GM18870 (cell line): ENCODE results near the gene SLC6A7.

Experiments
- ATAC-seq: cut with Tn5 transposase; IDR thresholded peaks from one replicate; pipeline ENCODE4 v1.9.1; 2021; ENCODE audit warnings: moderate library complexity; ENCODE audit not compliant: unreplicated experiment

The SLC6A7 gene

DNA sequence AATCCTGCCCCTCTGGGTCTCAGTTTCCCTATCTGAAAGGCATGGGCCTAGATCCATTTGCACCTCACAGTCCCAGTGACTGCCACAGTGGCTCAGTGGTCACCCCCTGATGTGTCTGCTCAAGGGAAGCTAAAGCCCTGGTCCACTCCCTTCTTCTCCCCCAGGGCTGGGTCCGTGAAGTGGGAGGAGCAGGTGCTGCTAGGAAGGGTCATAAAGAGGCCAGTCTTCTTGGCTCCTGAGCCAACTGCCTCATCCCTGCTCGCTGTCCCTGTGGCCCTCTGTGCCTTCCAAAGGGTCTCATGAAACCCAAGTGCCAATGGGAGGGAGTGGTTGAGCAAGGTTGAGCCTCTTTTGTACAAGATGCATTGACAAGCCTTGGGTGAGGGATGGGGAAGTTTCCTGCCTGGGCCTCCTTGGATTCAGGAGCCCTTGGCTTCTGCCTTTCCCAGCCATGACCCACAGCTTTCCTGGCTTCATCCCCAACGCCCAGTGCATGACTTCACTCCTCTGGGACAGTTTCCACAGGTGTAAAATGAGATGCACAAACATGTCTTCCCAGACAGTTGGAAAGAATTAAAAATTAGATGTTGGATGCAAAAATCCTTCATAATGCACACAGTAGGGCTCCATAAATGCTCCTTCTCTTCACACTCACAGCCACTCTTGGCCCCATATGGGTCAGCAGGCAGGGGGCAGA lies 1.6 kb upstream of the SLC6A7 start:
- ATAC-seq = no peak

GRCh38 chr5:150189326-150189725 lies 536 bp upstream of the SLC6A7 start:
- ATAC-seq = no peak

GRCh38 chr5:150190503-150190979 lies 679 bp downstream of the SLC6A7 start:
- no peak for ATAC-seq

DNA sequence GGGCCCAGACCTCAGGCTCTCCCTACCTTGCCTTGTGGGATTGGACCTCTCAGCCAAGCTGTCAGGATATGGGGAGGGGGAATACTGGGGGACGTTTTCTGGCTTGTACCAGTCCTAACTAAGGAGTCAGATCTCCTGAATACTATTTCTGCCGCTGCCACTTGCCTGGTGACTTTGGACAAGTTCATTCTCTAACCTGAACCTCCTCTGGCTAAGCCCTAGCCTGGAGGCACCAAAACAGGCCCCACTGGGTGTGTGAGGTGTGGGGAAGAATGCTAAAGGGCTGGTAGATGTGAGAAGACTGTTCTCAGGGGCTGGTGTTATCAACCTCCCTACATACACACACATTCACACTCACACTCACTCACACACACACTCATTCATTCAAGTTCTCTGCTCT lies 1.1 kb downstream of the SLC6A7 start:
- no peak for ATAC-seq

- no peak for ATAC-seq
These were observed 2.6 kb downstream of the SLC6A7 start for GRCh38 chr5:150192462-150192861.

DNA sequence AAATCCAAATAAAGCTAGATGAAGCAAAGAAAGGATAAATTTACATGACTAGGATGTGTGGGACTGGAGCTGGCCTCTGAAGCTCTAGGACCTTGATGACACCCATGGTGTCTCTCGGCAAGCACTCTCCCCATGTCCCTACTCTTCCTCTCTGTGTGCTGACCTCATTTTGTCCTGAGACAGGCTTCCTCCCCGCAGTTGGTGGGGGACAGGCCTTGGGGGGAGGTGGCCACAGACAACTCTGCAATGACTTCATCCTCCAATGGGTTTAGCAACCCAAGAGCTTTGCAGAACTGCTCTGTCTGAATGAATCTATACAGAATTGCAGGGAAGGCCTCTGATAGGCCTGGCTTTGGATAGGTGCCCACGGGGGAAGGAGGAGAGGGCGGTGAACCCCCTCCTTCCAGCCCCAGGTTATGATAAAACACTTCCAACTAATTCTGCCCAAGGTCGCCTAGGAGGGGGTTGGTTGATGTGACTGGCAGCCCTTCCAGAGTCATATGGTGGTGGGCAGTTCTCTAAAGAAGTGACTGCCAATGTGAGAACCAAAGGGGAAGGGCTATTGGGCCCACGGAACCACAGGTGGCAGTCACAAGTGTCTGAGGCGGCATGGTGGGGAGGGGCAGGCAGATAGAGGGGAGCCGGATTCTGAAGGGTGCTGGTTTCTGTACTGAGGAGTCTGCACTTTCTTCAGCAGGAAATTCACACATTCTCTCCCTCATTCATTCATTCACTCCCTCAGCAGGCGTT lies 6.0 kb downstream of the SLC6A7 start:
- no peak for ATAC-seq

DNA sequence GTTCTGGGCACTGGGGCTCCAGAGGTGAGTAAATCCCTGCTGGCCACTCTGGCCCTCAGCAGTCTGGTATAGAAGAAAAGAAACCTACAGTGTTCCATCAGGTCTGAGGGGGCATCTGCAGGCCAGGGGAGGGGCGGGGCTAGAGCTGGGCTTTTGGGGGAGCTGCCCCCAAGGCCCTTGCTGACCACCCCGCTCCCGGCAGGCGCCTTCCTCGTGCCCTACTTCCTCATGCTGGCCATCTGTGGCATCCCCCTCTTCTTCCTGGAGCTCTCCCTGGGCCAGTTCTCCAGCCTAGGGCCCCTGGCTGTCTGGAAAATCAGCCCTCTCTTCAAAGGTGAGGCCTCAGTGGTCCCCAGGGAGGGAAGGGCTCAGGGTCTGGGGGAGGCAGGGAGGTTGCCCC lies 6.7 kb downstream of the SLC6A7 start:
- ATAC-seq = no peak

GRCh38 chr5:150196986-150197385 lies 7.1 kb downstream of the SLC6A7 start:
- no peak for ATAC-seq

DNA sequence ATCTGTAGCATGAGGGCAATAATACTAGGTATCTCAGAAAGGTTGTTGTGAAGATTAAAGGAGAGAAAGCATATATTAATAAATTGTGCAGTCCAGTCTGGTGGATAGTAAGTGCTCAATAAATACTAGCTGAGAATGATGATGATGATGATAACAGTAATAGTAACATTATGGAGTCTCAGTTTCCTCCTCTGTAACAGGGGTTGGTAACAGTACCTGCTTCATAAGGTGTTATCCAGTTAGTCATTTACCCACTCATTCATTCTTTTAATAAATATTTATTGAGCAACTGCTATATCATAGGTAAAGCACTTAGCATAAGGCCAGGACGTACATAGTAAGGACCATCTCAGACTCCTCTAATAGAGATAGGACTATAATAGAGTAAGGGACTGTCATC lies 7.6 kb downstream of the SLC6A7 start:
- ATAC-seq = no peak

DNA sequence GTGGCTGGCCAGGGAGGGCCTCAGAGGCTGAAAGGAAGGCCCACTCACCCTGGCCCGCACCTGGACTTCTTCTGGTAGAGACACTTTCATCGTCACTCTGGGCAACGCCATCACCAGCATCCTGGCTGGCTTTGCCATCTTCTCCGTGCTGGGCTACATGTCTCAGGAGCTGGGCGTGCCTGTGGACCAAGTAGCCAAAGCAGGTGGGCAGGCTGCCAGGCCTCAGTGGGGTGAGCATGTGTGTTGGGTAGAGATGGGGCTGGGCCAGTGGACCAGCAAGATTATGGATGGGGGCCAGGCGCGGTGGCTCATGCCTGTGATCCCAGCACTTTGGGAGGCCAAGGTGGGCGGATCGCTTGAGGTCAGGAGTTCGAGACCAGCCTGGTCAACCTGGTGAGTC lies 12.6 kb downstream of the SLC6A7 start:
- no peak for ATAC-seq

DNA sequence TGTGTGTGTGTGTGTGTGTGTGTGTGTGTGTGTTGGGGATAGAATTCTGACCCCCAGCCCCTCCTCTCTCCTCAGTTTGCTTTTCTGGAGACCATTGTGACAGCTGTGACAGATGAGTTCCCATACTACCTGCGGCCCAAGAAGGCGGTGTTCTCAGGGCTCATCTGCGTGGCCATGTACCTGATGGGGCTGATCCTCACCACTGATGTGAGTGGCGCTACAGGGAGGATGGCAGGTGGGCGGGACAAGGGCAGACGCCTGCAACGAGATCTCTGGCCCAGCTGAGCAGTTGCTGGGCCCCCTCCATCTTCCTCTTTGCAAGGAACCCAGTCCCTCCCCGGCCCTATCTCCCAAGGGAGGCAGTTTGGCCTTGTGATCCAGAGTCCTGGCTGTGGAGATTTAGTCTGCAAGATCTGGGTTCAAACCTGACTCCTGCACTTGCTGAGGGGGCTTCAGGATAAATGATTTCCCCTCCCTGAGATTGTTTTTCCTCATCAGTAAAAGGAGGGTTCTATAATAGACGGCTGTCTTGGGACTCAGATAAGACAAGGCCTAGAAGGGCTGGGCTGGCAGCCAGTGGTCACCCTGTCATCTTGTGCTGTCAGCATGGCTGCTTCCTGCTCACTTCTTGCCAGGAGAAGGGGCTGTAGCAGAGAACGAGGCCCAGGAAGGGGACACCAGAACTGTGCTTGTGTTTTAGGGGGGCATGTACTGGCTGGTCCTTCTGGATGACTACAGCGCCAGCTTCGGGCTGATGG lies 14.1 kb downstream of the SLC6A7 start:
- ATAC-seq = no peak

DNA sequence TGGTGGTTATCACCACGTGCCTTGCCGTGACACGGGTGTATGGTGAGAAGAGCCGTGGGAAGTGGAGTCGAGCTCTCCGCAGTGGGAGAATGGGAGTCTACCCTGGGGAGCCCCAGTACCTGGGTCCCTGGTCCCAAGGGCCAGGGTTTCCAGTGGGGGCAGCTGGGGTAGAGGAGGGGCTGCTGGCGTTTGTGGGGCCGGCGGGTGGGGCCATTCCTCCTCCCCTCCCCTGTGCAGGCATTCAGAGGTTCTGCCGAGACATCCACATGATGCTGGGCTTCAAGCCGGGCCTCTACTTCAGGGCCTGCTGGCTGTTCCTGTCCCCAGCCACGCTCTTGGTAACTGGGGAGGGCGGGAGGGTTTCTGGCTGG lies 14.7 kb downstream of the SLC6A7 start:
- ATAC-seq = no peak

- no peak for ATAC-seq
These were observed 16.4 kb downstream of the SLC6A7 start for GRCh38 chr5:150206098-150206778.

- no peak for ATAC-seq
These were observed 16.9 kb downstream of the SLC6A7 start for GRCh38 chr5:150206779-150207115.

DNA sequence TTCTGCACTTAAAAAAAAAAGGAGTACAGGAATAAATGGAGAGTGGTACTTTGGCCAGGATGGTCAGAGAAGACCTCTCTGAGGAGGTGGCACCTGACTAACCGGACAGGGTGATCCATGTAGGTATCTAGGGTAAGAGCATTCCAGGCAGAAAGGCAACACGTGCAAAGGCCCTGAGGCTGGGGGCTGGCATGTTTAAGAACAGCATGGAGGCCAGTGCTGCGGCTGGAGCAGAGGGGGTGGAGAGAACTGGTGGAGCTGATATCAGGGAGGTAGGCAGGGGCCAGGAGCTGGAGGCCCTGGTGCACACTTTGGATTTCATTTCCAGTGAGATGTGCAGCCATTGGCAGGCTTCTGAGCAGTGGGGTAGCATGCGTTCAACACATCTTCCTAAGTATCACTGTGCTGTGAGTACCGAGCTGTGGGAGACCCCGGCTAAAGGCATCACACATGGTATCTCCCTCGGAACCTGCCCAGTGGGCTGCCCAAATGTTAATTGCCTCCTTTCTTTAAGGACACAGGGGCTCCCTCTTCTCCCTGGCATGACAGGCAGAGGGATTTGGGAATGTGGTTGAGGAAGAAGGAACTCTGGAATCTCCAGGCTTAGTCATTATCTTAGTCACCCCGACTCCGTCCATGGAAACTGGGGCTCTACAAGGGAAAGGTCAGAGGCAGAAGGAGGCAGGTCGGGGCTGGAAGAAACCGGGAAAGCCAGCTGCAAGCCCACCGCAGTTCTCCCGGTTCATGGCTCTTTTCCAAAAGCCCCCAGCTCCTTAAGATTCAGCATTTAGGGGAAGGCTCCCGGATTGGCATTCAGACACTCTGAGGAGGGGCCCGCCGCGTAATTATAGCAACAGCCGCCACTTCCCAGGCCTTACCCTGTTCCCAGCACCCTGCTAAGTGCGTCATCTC lies 18.6 kb downstream of the SLC6A7 start:
- ATAC-seq = no peak

GRCh38 chr5:150209099-150209635 lies 19.3 kb downstream of the SLC6A7 start:
- no peak for ATAC-seq

DNA sequence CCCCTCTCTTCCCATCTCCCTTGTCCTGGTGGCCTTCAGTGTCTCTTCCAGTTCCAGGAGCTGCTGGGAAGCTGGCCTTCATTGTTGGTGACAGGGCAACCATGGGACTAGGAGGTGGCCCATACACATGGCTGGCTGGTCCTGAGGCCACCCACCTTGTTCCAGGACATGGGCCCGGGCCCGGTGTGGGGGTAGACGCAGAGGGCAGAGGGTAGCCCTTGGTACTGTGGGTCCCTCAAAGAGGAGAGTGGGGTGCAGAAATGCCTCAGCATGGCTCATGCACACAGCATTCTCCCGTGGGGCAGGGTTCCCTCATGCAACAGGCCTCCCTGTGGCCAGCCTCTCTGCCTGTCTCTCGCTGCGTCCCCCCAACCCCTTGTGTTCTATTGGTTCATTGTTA lies 20.8 kb downstream of the SLC6A7 start:
- ATAC-seq = no peak

- no peak for ATAC-seq
These were observed 21.5 kb downstream of the SLC6A7 start for GRCh38 chr5:150211156-150212030.

DNA sequence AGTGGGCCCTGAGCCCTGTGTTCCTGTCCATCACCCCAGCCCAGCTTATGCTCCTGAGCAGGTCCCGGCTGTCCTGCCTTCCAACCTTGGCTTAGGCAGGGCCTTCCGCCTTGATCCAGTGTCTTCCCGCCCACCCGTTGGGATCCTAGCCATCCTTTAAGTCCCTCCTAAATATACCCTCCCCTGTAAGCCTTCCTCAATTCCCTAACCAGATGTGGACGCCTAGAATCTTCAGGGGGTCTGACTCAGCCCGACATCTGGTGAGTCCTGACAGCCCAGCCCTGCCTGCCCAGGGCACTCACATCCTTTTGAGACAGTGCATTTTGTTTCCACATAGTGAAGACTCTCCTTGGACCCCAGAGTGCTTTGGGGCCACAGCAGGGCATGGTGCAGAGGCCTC lies 23.7 kb downstream of the SLC6A7 start:
- no peak for ATAC-seq
